Hepatocyte (in vitro differentiated cells): Measurements from ENCODE around the gene RASGRF1. TPM values are rescaled to one million over a fixed set of nuclear protein-coding genes. Genes with fewer than 3 reads are reported as not detected.

Experiments used
- DNase-seq: peaks from one replicate; pipeline ENCODE4 v3.0.0-alpha.2; 2016; ENCODE audit warnings: low spot score
- H2AFZ ChIP-seq: fragments of 200-600 bp; sonication (generic); 2 replicates; pipeline ENCODE4 v1.6.0; 2016; ENCODE audit warnings: antibody characterized with exemption, mild to moderate bottlenecking
- H3K27ac ChIP-seq: fragments of 200-600 bp; sonication (generic); 2 replicates; pipeline ENCODE4 v1.5.1; 2016; ENCODE audit warnings: mild to moderate bottlenecking
- H3K27me3 ChIP-seq: fragments of 200-600 bp; sonication (generic); 2 replicates; pipeline ENCODE4 v1.6.1; 2016
- H3K36me3 ChIP-seq: fragments of 200-600 bp; sonication (generic); replicated peaks from 2 replicates; pipeline ENCODE4 v1.5.1; 2016; ENCODE audit warnings: low read depth; ENCODE audit not compliant: insufficient read depth
- H3K4me1 ChIP-seq: fragments of 200-600 bp; sonication (generic); 2 replicates; pipeline ENCODE4 v1.5.1; 2016; ENCODE audit warnings: mild to moderate bottlenecking, moderate library complexity; ENCODE audit not compliant: insufficient read depth
- H3K4me2 ChIP-seq: fragments of 200-600 bp; sonication (generic); 2 replicates; pipeline ENCODE4 v1.6.0; 2016
- H3K4me3 ChIP-seq: fragments of 200-600 bp; sonication (generic); 2 replicates; pipeline ENCODE4 v1.5.1; 2016; ENCODE audit warnings: mild to moderate bottlenecking
- H3K79me2 ChIP-seq: fragments of 200-600 bp; sonication (generic); 2 replicates; pipeline ENCODE4 v1.6.0; 2017; ENCODE audit warnings: mild to moderate bottlenecking
- H3K9me2 ChIP-seq: fragments of 200-600 bp; sonication (generic); replicated peaks from 2 replicates; pipeline ENCODE4 v1.6.0; 2017; ENCODE audit warnings: mild to moderate bottlenecking; ENCODE audit not compliant: insufficient read depth
- H3K9me3 ChIP-seq: fragments of 200-600 bp; sonication (generic); 2 replicates; pipeline ENCODE4 v1.5.1; 2016; ENCODE audit warnings: low read depth, mild to moderate bottlenecking
- H4K20me1 ChIP-seq: fragments of 200-600 bp; sonication (generic); 2 replicates; pipeline ENCODE4 v1.6.0; 2016; ENCODE audit warnings: mild to moderate bottlenecking; ENCODE audit not compliant: insufficient read depth, poor library complexity, severe bottlenecking
- CTCF ChIP-seq: fragments of 200-600 bp; sonication (generic); IDR thresholded peaks from 2 replicates; pipeline ENCODE4 v1.5.1; 2016; ENCODE audit warnings: antibody characterized with exemption, mild to moderate bottlenecking; ENCODE audit not compliant: poor library complexity
- EZH2 ChIP-seq: fragments of 200-600 bp; sonication (generic); IDR thresholded peaks from 2 replicates; pipeline ENCODE4 v1.6.1; 2016; ENCODE audit warnings: antibody characterized with exemption, mild to moderate bottlenecking, borderline replicate concordance
- EZH2phosphoT487 ChIP-seq: fragments of 200-600 bp; sonication (generic); IDR thresholded peaks from one replicate; pipeline ENCODE4 v1.6.1; 2018; ENCODE audit warnings: antibody characterized with exemption, mild to moderate bottlenecking, low read depth, moderate library complexity; ENCODE audit not compliant: unreplicated experiment, severe bottlenecking
- WGBS: methylation state at CpG from one replicate; pipeline ENCODE4 v1.1.6; 2016; ENCODE audit warnings: low lambda C conversion rate; ENCODE audit errors: missing lambda C conversion rate; 5-methylcytosine and 5-hydroxymethylcytosine counted together
- polyA plus RNA-seq: library from polyadenylated mRNA; unstranded; fragments of >200 nt; fragmentation: Nextera tagmentation; extraction: Ambion mirVana; gene quantifications from 2 replicates; pipeline ENCODE4 v1.2.1, GENCODE V29; 2016
- total RNA-seq: library from RNA; depleted of rRNA; stranded (reverse); fragments of >200 nt; gene quantifications from 2 replicates; pipeline ENCODE4 v1.2.3, GENCODE V29; 2014

RASGRF1 gene
- total and polyA plus RNA-seq, 2 experiments from 2014 or later = 0.52 to 1.5 TPM

- Histone ChIP-seq H3K79me2 (no peaks in the 10 kb centered on the region), H2AFZ (no peak overlapping the region)
- WGBS = 91% methylated on average over 6 of the region's 6 CpGs
Measured at GRCh38 chr15:79064496-79064895, 26.1 kb downstream of the RASGRF1 start.

DNA sequence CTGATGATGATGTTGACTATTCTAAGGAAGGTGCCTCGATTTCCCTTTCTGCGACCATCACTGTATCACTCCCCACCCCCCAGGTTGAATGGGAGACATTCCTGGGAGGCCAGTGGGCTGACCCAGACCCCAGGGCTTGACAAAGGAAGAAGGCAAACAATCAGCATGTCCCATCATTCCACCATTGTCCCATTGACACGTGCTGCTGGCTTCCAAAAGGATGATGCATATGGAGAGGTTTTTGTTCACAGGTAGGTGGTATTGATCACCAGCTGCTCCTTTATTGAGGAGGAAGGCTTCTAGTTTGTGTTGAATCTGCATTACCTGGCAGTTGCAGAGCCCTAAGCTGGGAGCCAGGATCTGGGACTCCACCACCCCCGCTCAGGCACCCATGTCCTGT, 30.4 kb downstream of the RASGRF1 start:
- H3K9me2 ChIP-seq = no peaks in the 10 kb centered on the region
- no peaks in the 10 kb centered on the region for H3K36me3 ChIP-seq
- DNase-seq = no peak
- H4K20me1 ChIP-seq = no peaks in the 10 kb centered on the region
- peaks cover 4% of the 10 kb centered on the region for H3K27me3 ChIP-seq
- H3K4me2 ChIP-seq = no peak overlapping the region
- H3K4me1 ChIP-seq = no peaks in the 10 kb centered on the region
- no peak overlapping the region for H3K4me3 ChIP-seq
- no peak for TF ChIP-seq EZH2
- TF ChIP-seq CTCF = no peak
- no peak for TF ChIP-seq EZH2phosphoT487
- no peak overlapping the region for H3K27ac ChIP-seq
- H2AFZ ChIP-seq = no peak overlapping the region
- 74% methylated on average over 4 of the region's 4 CpGs for WGBS
- no peaks in the 10 kb centered on the region for H3K79me2 ChIP-seq
- H3K9me3 ChIP-seq = no peaks in the 10 kb centered on the region

More at GRCh38 chr15:79064496-79064895, 26.1 kb downstream of the RASGRF1 start:
- peaks cover 1% of the 10 kb centered on the region for H3K27me3 ChIP-seq
- H3K4me1 ChIP-seq = peaks cover 12% of the 10 kb centered on the region
- H3K4me3 ChIP-seq = no peak overlapping the region
- no peak for DNase-seq
- no peaks in the 10 kb centered on the region for H3K9me3 ChIP-seq
- no peaks in the 10 kb centered on the region for H3K36me3 ChIP-seq
- H3K4me2 ChIP-seq = no peak overlapping the region
- H4K20me1 ChIP-seq = no peaks in the 10 kb centered on the region
- H3K9me2 ChIP-seq = no peaks in the 10 kb centered on the region
- TF ChIP-seq CTCF = no peak
- TF ChIP-seq EZH2phosphoT487 = no peak
- no peak overlapping the region for H3K27ac ChIP-seq

DNA sequence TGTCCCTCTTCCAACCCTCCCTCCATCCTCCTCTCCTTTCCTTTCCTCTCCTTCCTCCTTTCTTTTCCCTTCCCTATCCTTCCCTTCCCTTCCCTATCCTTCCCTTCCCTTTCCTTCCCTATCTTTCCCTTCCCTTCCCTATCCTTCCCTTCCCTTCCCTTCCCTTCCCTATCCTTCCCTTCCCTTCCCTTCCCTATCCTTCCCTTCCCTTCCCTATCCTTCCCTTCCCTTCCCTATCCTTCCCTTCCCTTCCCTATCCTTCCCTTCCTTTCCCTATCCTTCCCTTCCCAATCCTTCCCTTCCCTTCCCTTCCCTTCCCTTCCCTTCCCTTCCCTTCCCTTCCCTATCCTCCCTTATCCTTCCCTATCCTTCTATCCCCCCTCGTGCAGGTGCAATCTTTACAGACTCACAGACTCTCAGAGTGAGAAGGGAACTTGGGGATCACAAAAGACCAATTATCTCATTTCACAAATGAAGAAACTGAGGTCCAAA, 31.5 kb downstream of the RASGRF1 start:
- Histone ChIP-seq H3K4me3 (no peak overlapping the region), H3K4me1 (no peaks in the 10 kb centered on the region), H3K4me2 (no peak overlapping the region), H3K9me3 (no peaks in the 10 kb centered on the region), H2AFZ (no peak overlapping the region), H3K27me3 (peaks cover 4% of the 10 kb centered on the region), H4K20me1 (no peaks in the 10 kb centered on the region), H3K9me2 (no peaks in the 10 kb centered on the region), H3K27ac (no peak overlapping the region), H3K36me3 (no peaks in the 10 kb centered on the region), H3K79me2 (no peaks in the 10 kb centered on the region)
- TF ChIP-seq EZH2 (no peak), CTCF (no peak), EZH2phosphoT487 (no peak)
- no peak for DNase-seq
- 33% methylated on average over 1 of the region's 1 CpG for WGBS
